GM23338 (cell line): ENCODE results near the gene RPS6KA3. TPM values are rescaled to one million over a fixed set of nuclear protein-coding genes. Genes with fewer than 3 reads are reported as not detected.

Experiments used
- ATAC-seq: fragments of 200-7000 bp; cut with Tn5 transposase; 3 replicates; pipeline ENCODE4 v1.9.1; 2020
- DNase-seq: peaks from one replicate; pipeline ENCODE4 v3.0.0-alpha.2; 2015; ENCODE audit warnings: low spot score
- H2AFZ ChIP-seq: fragments of 200-600 bp; sonication (generic); 2 replicates; pipeline ENCODE4 v1.8.0; 2016; ENCODE audit warnings: antibody characterized with exemption, mild to moderate bottlenecking, moderate library complexity
- H3F3A ChIP-seq: fragments of 200-600 bp; sonication (generic); replicated peaks from 2 replicates; pipeline ENCODE4 v1.8.0; 2017; ENCODE audit warnings: antibody characterized with exemption, mixed run types, low read depth
- H3K27ac ChIP-seq: fragments of 200-600 bp; sonication (generic); 2 replicates; pipeline ENCODE4 v1.6.1; 2016; ENCODE audit warnings: low read depth
- H3K27me3 ChIP-seq: fragments of 200-600 bp; sonication (generic); 2 replicates; pipeline ENCODE4 v1.8.0; 2016; ENCODE audit warnings: mild to moderate bottlenecking, mixed run types, moderate library complexity; ENCODE audit not compliant: insufficient read depth
- H3K36me3 ChIP-seq: fragments of 200-600 bp; sonication (generic); 2 replicates; pipeline ENCODE4 v1.8.0; 2016; ENCODE audit warnings: mild to moderate bottlenecking; ENCODE audit not compliant: insufficient read depth
- H3K4me1 ChIP-seq: fragments of 200-600 bp; sonication (generic); 2 replicates; pipeline ENCODE4 v1.8.0; 2016; ENCODE audit warnings: mild to moderate bottlenecking, moderate library complexity; ENCODE audit not compliant: insufficient read depth
- H3K4me2 ChIP-seq: fragments of 200-600 bp; sonication (generic); 2 replicates; pipeline ENCODE4 v1.7.1; 2017; ENCODE audit warnings: mixed run types
- H3K4me3 ChIP-seq: fragments of 200-600 bp; sonication (generic); 2 replicates; pipeline ENCODE4 v1.6.1; 2016; ENCODE audit warnings: mixed run types
- H3K79me2 ChIP-seq: fragments of 200-600 bp; sonication (generic); replicated peaks from 2 replicates; pipeline ENCODE4 v1.8.0; 2017; ENCODE audit warnings: mild to moderate bottlenecking; ENCODE audit not compliant: insufficient read depth
- H3K9me2 ChIP-seq: fragments of 200-600 bp; sonication (generic); 2 replicates; pipeline ENCODE4 v1.8.0; 2017; ENCODE audit not compliant: insufficient read depth
- H4K20me1 ChIP-seq: fragments of 200-600 bp; sonication (generic); replicated peaks from 2 replicates; pipeline ENCODE4 v1.8.0; 2017; ENCODE audit warnings: mild to moderate bottlenecking; ENCODE audit not compliant: insufficient read depth
- H3K27ac Mint-ChIP-seq: 2 replicates; pipeline ENCODE4 v1.8.0; 2020; ENCODE audit warnings: inconsistent platforms, mild to moderate bottlenecking, moderate library complexity, mixed read lengths
- H3K27me3 Mint-ChIP-seq: 3 replicates; pipeline ENCODE4 v1.8.0; 2022; ENCODE audit warnings: low read depth, mild to moderate bottlenecking, moderate library complexity, mixed read lengths, inconsistent platforms; ENCODE audit not compliant: insufficient read depth, poor library complexity
- H3K36me3 Mint-ChIP-seq: 3 replicates; pipeline ENCODE4 v1.8.0; 2021; ENCODE audit warnings: low read depth, mild to moderate bottlenecking, inconsistent platforms, moderate library complexity, mixed read lengths
- H3K4me1 Mint-ChIP-seq: 3 replicates; pipeline ENCODE4 v1.8.0; 2020; ENCODE audit warnings: mild to moderate bottlenecking, inconsistent platforms, mixed read lengths
- H3K4me3 Mint-ChIP-seq: 3 replicates; pipeline ENCODE4 v1.8.0; 2021; ENCODE audit warnings: moderate library complexity, mild to moderate bottlenecking, inconsistent platforms, mixed read lengths
- H3K9me3 Mint-ChIP-seq: 3 replicates; pipeline ENCODE4 v1.8.0; 2020; ENCODE audit warnings: moderate library complexity, mild to moderate bottlenecking, inconsistent platforms, mixed read lengths
- CREB1 ChIP-seq: fragments of 250-450 bp; sonication (Bioruptor Pico); IDR thresholded peaks from 2 replicates; pipeline ENCODE4 v1.5.0; 2020; ENCODE audit warnings: low read depth, mild to moderate bottlenecking, moderate library complexity
- EZH2phosphoT487 ChIP-seq: fragments of 200-600 bp; sonication (generic); IDR thresholded peaks from one replicate; pipeline ENCODE4 v1.8.1; 2018; ENCODE audit warnings: antibody characterized with exemption; ENCODE audit not compliant: unreplicated experiment
- JUNB ChIP-seq: IDR thresholded peaks from one replicate; pipeline ENCODE4 v1.6.1; 2016; ENCODE audit warnings: antibody characterized with exemption; ENCODE audit not compliant: unreplicated experiment
- POLR2AphosphoS5 ChIP-seq: IDR thresholded peaks from 2 replicates; pipeline ENCODE4 v1.6.1; 2016; ENCODE audit warnings: antibody characterized with exemption, low read depth
- STAT1 ChIP-seq: IDR thresholded peaks from one replicate; pipeline ENCODE4 v1.6.1; 2016; ENCODE audit warnings: antibody characterized with exemption; ENCODE audit not compliant: unreplicated experiment
- ZNF114 ChIP-seq: fragments of 250-450 bp; sonication (Bioruptor Pico); IDR thresholded peaks from 2 replicates; pipeline ENCODE4 v1.5.0; 2020; ENCODE audit warnings: mild to moderate bottlenecking, moderate library complexity
- ZNF462 ChIP-seq: fragments of 250-450 bp; sonication (Bioruptor Pico); IDR thresholded peaks from 2 replicates; pipeline ENCODE4 v1.5.0; 2020; ENCODE audit warnings: mild to moderate bottlenecking, moderate library complexity
- polyA plus RNA-seq: library from polyadenylated mRNA; unstranded; fragments of >200 nt; fragmentation: Nextera tagmentation; extraction: Ambion mirVana; gene quantifications from 2 replicates; pipeline ENCODE4 v1.2.1, GENCODE V29; 2016
- total RNA-seq: library from RNA; depleted of rRNA; stranded (reverse); fragments of >200 nt; shearing (Covaris generic); gene quantifications from 2 replicates; pipeline ENCODE4 v1.2.3, GENCODE V29; 2014
- TF ChIP-seq, protein P1 (sequence below): IDR thresholded peaks from 2 replicates; pipeline ENCODE4 v1.6.1; 2016; ENCODE audit warnings: antibody characterized with exemption

Gene RPS6KA3
- total and polyA plus RNA-seq, 2 experiments from 2014 or later = 3.2 to 12.2 TPM

- TF ChIP-seq ZNF462 (CRISPR knock-in tag) = no peak
- no peak for TF ChIP-seq CREB1 (CRISPR knock-in tag)
- TF ChIP-seq STAT1 = no peak
- TF ChIP-seq EZH2phosphoT487 = no peak
- TF ChIP-seq, protein P1, sequence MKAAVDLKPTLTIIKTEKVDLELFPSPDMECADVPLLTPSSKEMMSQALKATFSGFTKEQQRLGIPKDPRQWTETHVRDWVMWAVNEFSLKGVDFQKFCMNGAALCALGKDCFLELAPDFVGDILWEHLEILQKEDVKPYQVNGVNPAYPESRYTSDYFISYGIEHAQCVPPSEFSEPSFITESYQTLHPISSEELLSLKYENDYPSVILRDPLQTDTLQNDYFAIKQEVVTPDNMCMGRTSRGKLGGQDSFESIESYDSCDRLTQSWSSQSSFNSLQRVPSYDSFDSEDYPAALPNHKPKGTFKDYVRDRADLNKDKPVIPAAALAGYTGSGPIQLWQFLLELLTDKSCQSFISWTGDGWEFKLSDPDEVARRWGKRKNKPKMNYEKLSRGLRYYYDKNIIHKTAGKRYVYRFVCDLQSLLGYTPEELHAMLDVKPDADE = no peak
These were observed 130.8 kb downstream of the RPS6KA3 start (continued) for GRCh38 chrX:20135944-20136343.

GRCh38 chrX:20132666-20133065 lies 134.0 kb downstream of the RPS6KA3 start:
- H3K4me1 ChIP-seq = no peaks in the 10 kb centered on the region
- peaks cover 18% of the 10 kb centered on the region for H3K79me2 ChIP-seq
- H3K27ac Mint-ChIP-seq = no peak overlapping the region
- no peaks in the 10 kb centered on the region for H3K9me2 ChIP-seq
- H3K4me3 ChIP-seq = no peak overlapping the region
- peaks cover 68% of the 10 kb centered on the region for H3K36me3 Mint-ChIP-seq
- H4K20me1 ChIP-seq = no peaks in the 10 kb centered on the region; the same call in none of the 2 replicates
- H3K36me3 ChIP-seq = peaks cover 43% of the 10 kb centered on the region; the same call in 1 of the 2 replicates
- no peaks in the 10 kb centered on the region for H3K27me3 ChIP-seq
- H2AFZ ChIP-seq = no peak overlapping the region
- no peaks in the 10 kb centered on the region for H3K9me3 Mint-ChIP-seq
- H3F3A ChIP-seq = no peaks in the 10 kb centered on the region
- no peak for ATAC-seq
- H3K27ac ChIP-seq = no peak overlapping the region
- H3K4me2 ChIP-seq = no peak overlapping the region
- DNase-seq = no peak
- no peak overlapping the region for H3K4me3 Mint-ChIP-seq
- no peaks in the 10 kb centered on the region for H3K4me1 Mint-ChIP-seq
- peaks cover 2% of the 10 kb centered on the region for H3K27me3 Mint-ChIP-seq
- TF ChIP-seq ZNF114 (CRISPR knock-in tag) (no peak), POLR2AphosphoS5 (no peak), ZNF462 (CRISPR knock-in tag) (no peak), JUNB (no peak)
- TF ChIP-seq, protein P1 = no peak
